ENCODE data around the gene C9orf85. TPM values are rescaled to one million over a fixed set of nuclear protein-coding genes. Genes with fewer than 3 reads are reported as not detected.

The C9orf85 gene
- total and polyA plus RNA-seq, 12 donors: 4.7 to 18.8 (median 12.1) TPM

GRCh38 chr9:71968541-71969090 lies 57.2 kb downstream of the C9orf85 start:
- 87 to 89% (median 87%) methylated on average over 10 of the region's 10 CpGs for WGBS, 4 donors
- TF ChIP-seq POLR2A (IDR thresholded peaks at IDR 0.05) (no peak), CTCF (IDR thresholded peaks at IDR 0.05) (no peak)
- intact Hi-C loops (cut with DNase I): no loop called here

GRCh38 chr9:71975833-71976232 lies 64.4 kb downstream of the C9orf85 start:
- H3K4me1 ChIP-seq (replicated peaks in 1 of 2): no peaks in the 10 kb centered on the region
- intact Hi-C loops (cut with DNase I): no loop called here
- H3K27me3 ChIP-seq: no peaks in the 10 kb centered on the region

More at GRCh38 chr9:71968541-71969090, 57.2 kb downstream of the C9orf85 start:
- Histone ChIP-seq H3K4me3 (no peak overlapping the region), H3K36me3 (replicated peaks in 1 of 2) (no peaks in the 10 kb centered on the region), H3K4me1 (replicated peaks in 1 of 2) (no peaks in the 10 kb centered on the region), H3K27ac (no peak overlapping the region), H3K27me3 (no peaks in the 10 kb centered on the region), H3K9me3 (replicated peaks in 1 of 3) (no peaks in the 10 kb centered on the region)
- no peak for DNase-seq

GRCh38 chr9:71977003-71977402 lies 65.6 kb downstream of the C9orf85 start:
- H3K27ac ChIP-seq: no peak overlapping the region
- 68 to 75% (median 70%) methylated on average over 3 of the region's 3 CpGs for WGBS, 4 donors

More at GRCh38 chr9:71975833-71976232, 64.4 kb downstream of the C9orf85 start:
- no peak overlapping the region for H3K4me3 ChIP-seq
- H3K27ac ChIP-seq: no peak overlapping the region
- no peaks in the 10 kb centered on the region for H3K9me3 ChIP-seq (replicated peaks in 1 of 3)
- no peak for DNase-seq
- no peaks in the 10 kb centered on the region for H3K36me3 ChIP-seq (replicated peaks in 1 of 2)
- TF ChIP-seq CTCF (IDR thresholded peaks at IDR 0.05) (no peak), POLR2A (IDR thresholded peaks at IDR 0.05) (no peak)

More at GRCh38 chr9:71977003-71977402, 65.6 kb downstream of the C9orf85 start:
- no peak for DNase-seq
- Histone ChIP-seq H3K36me3 (replicated peaks in 1 of 2) (no peaks in the 10 kb centered on the region), H3K9me3 (replicated peaks in 1 of 3) (no peaks in the 10 kb centered on the region), H3K4me1 (replicated peaks in 1 of 2) (no peaks in the 10 kb centered on the region), H3K4me3 (no peak overlapping the region), H3K27me3 (no peaks in the 10 kb centered on the region)
- intact Hi-C loops (cut with DNase I): no loop called here
- no peak for TF ChIP-seq POLR2A (IDR thresholded peaks at IDR 0.05)
- no peak for TF ChIP-seq CTCF (IDR thresholded peaks at IDR 0.05)

Measured in adrenal gland (tissue), 12 donors.